ENCODE data around the gene SULT1A2.

Gene SULT1A2

GRCh38 chr16:28596115-28596630 lies 677 bp downstream of the SULT1A2 start:
- TF ChIP-seq REST (IDR thresholded peaks at IDR 0.05; ENCODE audit: insufficient read depth in 1 of 2, low read depth in 2 of 2, low read length in 2 of 2) (no peak), FOXP2 (optimal IDR thresholded peaks at IDR 0.05; ENCODE audit: borderline replicate concordance, extremely low read depth, extremely low read length, insufficient read depth) (no peak), SIN3A (IDR thresholded peaks at IDR 0.05; ENCODE audit: borderline replicate concordance, insufficient read depth, low read length) (no peak), POLR2AphosphoS5 (IDR thresholded peaks at IDR 0.05; ENCODE audit: low read depth, low read length) (no peak), TAF1 (IDR thresholded peaks at IDR 0.05; ENCODE audit: borderline replicate concordance, insufficient read depth, low read length) (no peak)

GRCh38 chr16:28592979-28593553 lies 3.8 kb downstream of the SULT1A2 start:
- no peak for TF ChIP-seq REST (IDR thresholded peaks at IDR 0.05; ENCODE audit: insufficient read depth in 1 of 2, low read depth in 2 of 2, low read length in 2 of 2)
- TF ChIP-seq SIN3A (IDR thresholded peaks at IDR 0.05; ENCODE audit: borderline replicate concordance, insufficient read depth, low read length) = no peak
- TF ChIP-seq POLR2AphosphoS5 (IDR thresholded peaks at IDR 0.05; ENCODE audit: low read depth, low read length) = no peak
- no peak for TF ChIP-seq FOXP2 (optimal IDR thresholded peaks at IDR 0.05; ENCODE audit: borderline replicate concordance, extremely low read depth, extremely low read length, insufficient read depth)
- TF ChIP-seq TAF1 (IDR thresholded peaks at IDR 0.05; ENCODE audit: borderline replicate concordance, insufficient read depth, low read length) = no peak

- TF ChIP-seq FOXP2 (optimal IDR thresholded peaks at IDR 0.05; ENCODE audit: borderline replicate concordance, extremely low read depth, extremely low read length, insufficient read depth) (no peak), SIN3A (IDR thresholded peaks at IDR 0.05; ENCODE audit: borderline replicate concordance, insufficient read depth, low read length) (no peak), REST (IDR thresholded peaks at IDR 0.05; ENCODE audit: insufficient read depth in 1 of 2, low read depth in 2 of 2, low read length in 2 of 2) (no peak), TAF1 (IDR thresholded peaks at IDR 0.05; ENCODE audit: borderline replicate concordance, insufficient read depth, low read length) (no peak), POLR2AphosphoS5 (IDR thresholded peaks at IDR 0.05; ENCODE audit: low read depth, low read length) (no peak)
Observed at GRCh38 chr16:28592511-28592910, 4.3 kb downstream of the SULT1A2 start.

GRCh38 chr16:28591355-28591754 lies 5.5 kb downstream of the SULT1A2 start:
- TF ChIP-seq REST (IDR thresholded peaks at IDR 0.05; ENCODE audit: insufficient read depth in 1 of 2, low read depth in 2 of 2, low read length in 2 of 2) (no peak), SIN3A (IDR thresholded peaks at IDR 0.05; ENCODE audit: borderline replicate concordance, insufficient read depth, low read length) (no peak), POLR2AphosphoS5 (IDR thresholded peaks at IDR 0.05; ENCODE audit: low read depth, low read length) (no peak), TAF1 (IDR thresholded peaks at IDR 0.05; ENCODE audit: borderline replicate concordance, insufficient read depth, low read length) (no peak), FOXP2 (optimal IDR thresholded peaks at IDR 0.05; ENCODE audit: borderline replicate concordance, extremely low read depth, extremely low read length, insufficient read depth) (no peak)

Data from PFSK-1 (cell line).